HepG2 (cell line): Measurements from ENCODE around the gene TTN.

Experiments
- BCLAF1 ChIP-seq: fragments of 450-650 bp; IDR thresholded peaks from 2 replicates; pipeline ENCODE4 v1.6.1; 2017; ENCODE audit warnings: mild to moderate bottlenecking
- EP300 ChIP-seq, 3 experiments: sonication (generic) in 1 of 3; formaldehyde crosslinking in 1 of 3; IDR thresholded peaks; 2 replicates each; pipeline versions ENCODE4 v1.5.1 to v1.6.1; 2011 to 2020; ENCODE audit warnings: low read depth in 2 of 3, low read length in 2 of 3, borderline replicate concordance in 1 of 3, improper control_type of control experiment in 1 of 3, mild to moderate bottlenecking in 1 of 3, missing genetic modification reagents in 1 of 3, moderate library complexity in 1 of 3
- FOXP1 ChIP-seq, 2 experiments: fragments of 450-650 bp in 1 of 2; IDR thresholded peaks; 2 replicates each; pipeline ENCODE4 v1.6.1; 2017 to 2018; ENCODE audit warnings: antibody characterized with exemption in 1 of 2
- HDAC6 ChIP-seq: fragments of 200-600 bp; sonication (generic); IDR thresholded peaks from 2 replicates; pipeline ENCODE4 v1.7.0; 2017; ENCODE audit warnings: mild to moderate bottlenecking, antibody characterized with exemption, low read length, low read depth
- MBNL3 ChIP-seq: fragments of 250-450 bp; sonication (Bioruptor Pico); conservative IDR thresholded peaks from 2 replicates; pipeline ENCODE4 v1.8.0; 2022; ENCODE audit warnings: mild to moderate bottlenecking, inconsistent platforms
- POLR2A ChIP-seq, 2 experiments: IDR thresholded peaks; 2 replicates each; pipeline ENCODE4 v1.6.1; 2011; ENCODE audit warnings: low read depth in 2 of 2, low read length in 2 of 2, mild to moderate bottlenecking in 1 of 2, moderate library complexity in 1 of 2; ENCODE audit not compliant: insufficient read depth in 1 of 2
- POLR2AphosphoS2 ChIP-seq: IDR thresholded peaks from 2 replicates; pipeline ENCODE4 v1.6.1; 2011; ENCODE audit warnings: low read depth, low read length, improper control_type of control experiment
- REST ChIP-seq, 2 experiments: IDR thresholded peaks; 2 replicates each; pipeline ENCODE4 v1.6.1; 2011 to 2012; ENCODE audit warnings: low read length in 2 of 2, borderline replicate concordance in 1 of 2, low read depth in 1 of 2, mild to moderate bottlenecking in 1 of 2, moderate library complexity in 1 of 2
- SUZ12 ChIP-seq: fragments of 150-350 bp; IDR thresholded peaks from 2 replicates; pipeline ENCODE4 v1.6.1; 2014; ENCODE audit warnings: low read depth, low read length
- TBX3 ChIP-seq: fragments of 450-650 bp; IDR thresholded peaks from 2 replicates; pipeline ENCODE4 v1.6.1; 2017; ENCODE audit warnings: antibody characterized with exemption, mild to moderate bottlenecking, inconsistent platforms, borderline replicate concordance
- ZMYM3 ChIP-seq: sonication (generic); formaldehyde crosslinking; IDR thresholded peaks from 2 replicates; pipeline ENCODE4 v1.5.1; 2020; ENCODE audit warnings: mild to moderate bottlenecking, missing genetic modification reagents
- ZNF343 ChIP-seq: sonication (generic); formaldehyde crosslinking; IDR thresholded peaks from 2 replicates; pipeline ENCODE4 v1.4.0; 2020; ENCODE audit warnings: mild to moderate bottlenecking, missing genetic modification reagents
- TF ChIP-seq, protein P1 (sequence below): sonication (generic); formaldehyde crosslinking; IDR thresholded peaks from 2 replicates; pipeline ENCODE4 v1.5.0; 2020; ENCODE audit warnings: mild to moderate bottlenecking, missing genetic modification reagents, moderate library complexity

- TF ChIP-seq, protein P1, sequence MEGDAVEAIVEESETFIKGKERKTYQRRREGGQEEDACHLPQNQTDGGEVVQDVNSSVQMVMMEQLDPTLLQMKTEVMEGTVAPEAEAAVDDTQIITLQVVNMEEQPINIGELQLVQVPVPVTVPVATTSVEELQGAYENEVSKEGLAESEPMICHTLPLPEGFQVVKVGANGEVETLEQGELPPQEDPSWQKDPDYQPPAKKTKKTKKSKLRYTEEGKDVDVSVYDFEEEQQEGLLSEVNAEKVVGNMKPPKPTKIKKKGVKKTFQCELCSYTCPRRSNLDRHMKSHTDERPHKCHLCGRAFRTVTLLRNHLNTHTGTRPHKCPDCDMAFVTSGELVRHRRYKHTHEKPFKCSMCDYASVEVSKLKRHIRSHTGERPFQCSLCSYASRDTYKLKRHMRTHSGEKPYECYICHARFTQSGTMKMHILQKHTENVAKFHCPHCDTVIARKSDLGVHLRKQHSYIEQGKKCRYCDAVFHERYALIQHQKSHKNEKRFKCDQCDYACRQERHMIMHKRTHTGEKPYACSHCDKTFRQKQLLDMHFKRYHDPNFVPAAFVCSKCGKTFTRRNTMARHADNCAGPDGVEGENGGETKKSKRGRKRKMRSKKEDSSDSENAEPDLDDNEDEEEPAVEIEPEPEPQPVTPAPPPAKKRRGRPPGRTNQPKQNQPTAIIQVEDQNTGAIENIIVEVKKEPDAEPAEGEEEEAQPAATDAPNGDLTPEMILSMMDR (CRISPR knock-in tag) = no peak
- TF ChIP-seq TBX3 (no peak), HDAC6 (no peak), SUZ12 (no peak), POLR2AphosphoS2 (no peak), ZMYM3 (CRISPR knock-in tag) (no peak), EP300 (IDR thresholded peaks at IDR 0.05; ENCODE audit: low read depth in 2 of 2, low read length in 2 of 2) (no peak), EP300 (CRISPR knock-in tag; IDR thresholded peaks at IDR 0.05; ENCODE audit: borderline replicate concordance) (no peak), ZNF343 (CRISPR knock-in tag) (no peak), REST (IDR thresholded peaks at IDR 0.05; ENCODE audit: borderline replicate concordance in 1 of 2, low read depth in 1 of 2, low read length in 2 of 2) (no peak), POLR2A (IDR thresholded peaks at IDR 0.05; ENCODE audit: insufficient read depth in 1 of 2, low read depth in 2 of 2, low read length in 2 of 2) (no peak), MBNL3 (CRISPR knock-in tag) (no peak), FOXP1 (IDR thresholded peaks at IDR 0.05) (no peak), FOXP1 (CRISPR knock-in tag; IDR thresholded peaks at IDR 0.05) (no peak), BCLAF1 (no peak)
Measured at GRCh38 chr2:178530625-178531142, 276.5 kb downstream of the TTN start.
